Renal pelvis (tissue), 4 donors: ENCODE data around the gene IPP. TPM values are rescaled to one million over a fixed set of nuclear protein-coding genes. Genes with fewer than 3 reads are reported as not detected.
"Not testable (repeated sequence)": the region's sequence is repeated elsewhere in the genome, so short reads cannot be mapped to it uniquely, and the experiment has no call there.

Source experiments
- DNase-seq: peaks from one replicate; pipeline ENCODE4 v3.0.0-alpha.2; 2013
- polyA plus RNA-seq, 3 donors: library from polyadenylated mRNA; unstranded; fragments of 120-200 nt; gene quantifications; one replicate each; pipeline ENCODE4 v1.2.1, GENCODE V29; 2013; ENCODE audit not compliant: insufficient read length in 3 of 3

Gene IPP
- polyA plus RNA-seq, 3 donors = 23.4 to 34.5 (median 29.7) TPM

DNA sequence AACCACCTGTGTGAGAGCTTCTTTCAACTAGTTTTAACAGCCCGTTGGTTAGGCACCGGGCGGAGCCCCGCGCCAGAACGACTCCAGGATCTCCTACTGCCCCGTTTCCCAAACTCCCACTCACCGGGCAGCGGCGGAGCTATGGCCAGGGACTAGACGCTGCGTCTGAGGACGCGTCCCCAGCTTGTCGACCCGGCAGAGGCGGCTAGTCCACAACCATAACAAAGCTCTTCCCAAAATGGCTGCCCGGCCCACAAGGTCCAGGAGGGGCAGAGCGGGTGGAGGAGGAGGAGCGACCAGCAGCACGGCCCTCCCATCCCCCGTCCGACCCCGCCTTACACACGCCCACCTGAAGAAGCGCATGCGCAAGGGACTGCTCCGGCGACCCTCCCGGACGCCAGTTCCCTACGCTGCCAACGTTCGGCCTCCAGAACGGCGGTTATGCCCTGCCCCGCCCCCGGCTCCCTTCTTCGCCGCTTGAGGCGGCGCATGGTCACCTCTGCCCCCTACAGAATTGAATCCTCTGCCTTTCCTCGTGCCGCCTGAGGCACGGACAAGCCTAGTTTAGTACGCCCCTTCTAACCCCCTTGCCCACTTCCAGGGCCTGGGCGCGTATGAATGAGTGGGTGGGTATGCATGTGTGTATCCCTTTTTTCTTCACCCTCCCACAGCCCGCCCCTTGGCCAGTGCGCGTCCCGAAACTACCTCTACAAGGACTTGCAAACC, 64.0 kb downstream of the IPP start, which contains the start of gene GPBP1L1:
Gene GPBP1L1 (minus strand): TSS at position 246 of the 726 bp plus-strand sequence. CDS start 27,446 bp downstream, outside the sequence.
- DNase-seq = peak; percentile 96

DNA sequence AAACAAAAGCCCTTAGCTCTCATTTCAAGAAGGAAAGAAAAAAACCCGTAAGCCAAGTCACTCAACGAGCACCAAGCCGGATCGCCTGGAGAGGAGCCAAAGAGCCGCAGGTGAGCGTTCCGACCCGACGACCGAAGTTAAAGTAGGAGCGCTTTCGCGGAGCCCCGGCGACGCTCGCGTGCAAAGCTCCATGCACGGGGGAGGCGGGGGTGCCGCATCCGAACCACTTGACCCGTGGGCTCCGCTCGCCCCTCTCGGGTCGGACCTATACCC, 64.5 kb downstream of the IPP start:
- DNase-seq = peak; percentile 69

DNA sequence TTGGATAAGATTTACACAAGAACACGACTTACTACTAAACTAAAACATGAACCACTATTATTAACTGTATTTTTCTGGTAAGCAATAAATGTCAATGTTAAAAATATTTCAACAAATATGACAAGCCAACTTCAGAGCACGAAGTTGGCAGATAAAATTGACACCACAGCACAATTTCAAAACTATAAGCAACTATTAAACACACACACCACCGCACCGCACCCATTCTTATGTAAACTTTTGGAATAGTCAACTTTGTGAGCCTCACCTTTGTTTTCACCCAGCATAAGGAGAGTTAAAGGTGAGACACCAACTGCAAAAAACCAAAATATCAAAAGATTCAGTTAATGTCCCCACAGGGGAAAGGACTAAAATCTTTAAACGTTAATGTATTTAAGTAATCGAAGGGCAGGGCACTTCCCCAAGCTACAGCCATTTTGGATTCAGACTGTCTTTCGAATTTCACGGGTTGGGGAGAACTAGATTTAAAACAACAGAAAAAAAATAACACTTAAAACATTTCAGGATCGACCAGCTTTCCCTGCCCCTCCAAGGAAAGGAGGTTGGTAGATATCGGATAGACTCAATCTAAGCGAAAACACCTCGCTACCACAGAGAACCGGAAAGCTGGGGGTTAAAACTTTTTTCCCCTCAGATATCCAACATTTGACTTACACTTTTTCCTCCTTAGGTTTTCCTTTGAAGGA, 65.0 kb downstream of the IPP start:
- peak; percentile 26 for DNase-seq

DNA sequence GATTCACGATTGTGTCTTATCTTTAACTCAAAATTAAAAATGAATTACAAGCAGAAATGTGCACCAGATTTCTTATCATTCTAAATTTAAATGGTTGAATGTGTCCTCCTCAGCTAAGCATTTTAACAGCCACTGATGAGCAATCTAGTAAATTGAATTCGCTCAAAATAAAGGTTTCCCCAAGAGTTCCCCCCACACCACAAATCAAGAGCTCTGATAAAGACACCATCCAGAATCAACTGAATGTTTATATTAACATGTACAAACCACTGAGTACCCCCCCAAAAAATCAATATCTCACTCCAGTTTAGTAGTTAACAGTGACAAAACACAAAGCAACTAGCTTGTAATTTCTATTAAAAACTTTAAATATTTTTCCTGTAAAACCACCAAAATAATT, 66.1 kb downstream of the IPP start:
- no peak for DNase-seq

DNA sequence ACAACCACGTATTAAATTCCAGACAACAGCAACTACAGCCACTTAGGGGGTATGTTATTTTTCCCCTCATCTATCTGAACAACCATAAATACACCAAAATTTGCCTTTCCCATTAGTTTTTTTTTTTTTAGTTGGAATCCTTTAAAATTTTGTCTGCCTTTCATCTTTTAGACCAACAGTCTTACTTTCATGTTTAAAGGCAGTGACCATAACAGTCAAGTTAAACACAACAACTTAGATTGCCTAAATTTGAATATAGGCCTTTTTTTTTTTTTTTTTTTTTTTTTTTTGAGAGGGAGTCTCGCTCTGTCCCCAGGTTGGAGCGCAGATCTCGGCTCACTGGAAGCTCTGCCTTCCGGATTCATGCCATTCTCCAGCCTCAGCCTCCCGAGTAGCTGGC, 67.5 kb downstream of the IPP start:
- no peak for DNase-seq

DNA sequence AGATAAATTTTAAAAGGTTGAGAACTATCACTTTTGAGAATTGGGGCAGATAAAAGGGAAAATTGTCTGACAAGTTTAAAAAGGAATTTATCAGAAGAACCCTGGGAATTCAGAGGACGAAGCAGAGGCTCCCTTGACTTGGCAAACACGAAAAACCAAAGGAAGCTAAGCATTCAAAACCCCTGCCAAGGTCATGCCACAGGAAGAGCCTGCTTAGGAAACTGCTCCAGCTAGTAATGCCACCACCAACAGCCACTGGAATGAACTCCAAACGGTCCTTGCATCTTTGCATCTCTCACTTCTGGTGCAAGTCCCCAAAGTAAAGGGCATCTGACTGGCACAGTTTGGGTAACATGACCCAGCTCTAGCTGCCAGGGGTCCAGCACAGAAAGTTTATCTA, 71.3 kb downstream of the IPP start:
- no peak for DNase-seq

DNA sequence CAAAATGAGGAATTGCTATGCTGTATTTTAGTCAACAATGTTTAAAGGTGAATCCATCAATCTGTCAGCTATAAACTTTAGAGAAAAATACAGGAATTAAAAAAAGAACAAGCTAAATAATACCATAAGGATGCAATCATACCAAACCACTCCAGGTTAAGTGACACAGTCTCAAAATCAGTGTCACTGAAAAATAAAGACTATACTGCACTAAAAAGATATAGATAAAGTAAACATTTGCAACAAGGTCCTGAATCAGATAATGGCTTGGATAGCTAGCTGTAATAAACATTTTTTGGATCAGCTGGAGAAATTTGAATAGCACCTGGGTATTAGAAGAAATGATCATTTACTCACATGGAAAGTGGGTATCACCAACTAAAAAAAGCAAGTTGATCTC, 72.0 kb downstream of the IPP start:
- no peak for DNase-seq

DNA sequence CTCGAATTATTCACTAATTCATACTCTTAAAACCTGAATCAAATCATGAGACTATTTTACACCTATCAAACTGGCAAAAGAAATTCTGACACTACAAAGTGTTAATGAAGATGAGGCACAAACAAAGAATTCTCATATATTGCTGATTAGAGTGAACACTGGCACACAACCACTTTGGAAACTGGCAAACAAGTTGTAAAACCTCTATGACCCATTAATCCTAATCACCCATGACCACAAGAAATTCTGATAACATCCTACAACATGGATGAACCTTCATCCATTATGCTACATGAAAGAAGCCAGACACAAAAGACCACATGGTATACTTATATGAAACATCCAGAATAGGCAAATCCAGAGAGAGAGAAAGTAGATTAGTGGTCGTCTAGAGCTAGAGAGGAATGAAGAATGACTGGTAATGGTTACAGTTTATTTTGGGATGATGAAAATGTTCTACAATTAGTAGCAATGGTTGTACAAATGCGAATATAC, 72.7 kb downstream of the IPP start:
- DNase-seq = no peak

DNA sequence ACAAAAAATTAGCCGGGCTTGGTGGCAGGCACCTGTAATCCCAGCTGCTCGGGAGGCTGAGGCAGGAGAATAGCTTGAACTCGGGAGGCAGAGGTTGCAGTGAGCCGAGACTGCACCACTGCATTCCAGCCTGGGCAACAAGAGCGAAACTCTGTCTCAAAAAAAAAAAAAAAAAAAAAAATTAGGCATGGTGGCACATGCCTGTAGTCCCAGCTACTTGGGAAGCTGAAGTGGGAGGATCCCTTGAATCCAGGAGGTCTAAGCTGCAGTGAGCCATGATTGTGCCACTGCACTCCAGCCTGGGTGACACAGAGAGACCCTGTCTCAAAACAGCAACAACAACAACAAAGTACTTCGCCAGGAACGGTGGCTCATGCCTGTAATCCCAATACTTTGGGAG, 73.9 kb downstream of the IPP start:
- not testable (repeated sequence) for DNase-seq

DNA sequence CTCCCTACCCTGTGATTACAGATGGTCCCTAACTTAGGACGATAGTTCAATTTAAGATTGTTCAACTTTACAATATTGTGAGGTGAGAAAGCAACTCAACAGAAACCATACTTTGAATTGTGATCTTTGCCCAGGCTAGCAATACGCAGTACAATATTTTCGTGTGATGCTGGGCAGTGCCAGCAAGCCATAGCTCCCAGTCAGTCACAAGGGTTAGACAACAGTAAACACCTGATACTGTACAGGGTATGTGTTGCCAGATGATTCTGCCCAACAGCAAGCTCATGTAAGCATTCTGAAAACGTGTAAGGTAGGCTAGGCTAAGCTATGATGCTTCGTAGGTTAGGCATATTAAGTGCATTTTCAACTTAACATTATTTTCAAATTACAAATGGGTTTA, 76.0 kb downstream of the IPP start:
- DNase-seq = no peak

DNA sequence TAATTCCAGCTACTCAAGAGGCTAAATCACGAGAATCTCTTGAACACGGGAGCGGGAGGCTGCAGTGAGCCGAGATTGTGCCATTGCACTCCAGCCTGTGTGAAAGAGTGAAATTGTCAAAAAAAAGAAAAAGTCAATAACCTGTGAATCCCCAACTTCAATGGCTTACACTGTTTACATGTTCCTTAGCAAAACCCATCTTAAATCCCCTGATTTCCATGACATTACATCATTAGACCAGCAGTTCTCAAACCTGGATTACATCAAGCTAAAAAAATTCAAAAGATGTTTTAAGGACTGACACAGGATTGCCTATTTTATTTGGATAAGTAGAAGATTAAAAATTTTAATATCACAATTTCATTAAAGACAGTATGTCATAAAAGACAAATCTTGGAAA, 76.5 kb downstream of the IPP start:
- DNase-seq = no peak

DNA sequence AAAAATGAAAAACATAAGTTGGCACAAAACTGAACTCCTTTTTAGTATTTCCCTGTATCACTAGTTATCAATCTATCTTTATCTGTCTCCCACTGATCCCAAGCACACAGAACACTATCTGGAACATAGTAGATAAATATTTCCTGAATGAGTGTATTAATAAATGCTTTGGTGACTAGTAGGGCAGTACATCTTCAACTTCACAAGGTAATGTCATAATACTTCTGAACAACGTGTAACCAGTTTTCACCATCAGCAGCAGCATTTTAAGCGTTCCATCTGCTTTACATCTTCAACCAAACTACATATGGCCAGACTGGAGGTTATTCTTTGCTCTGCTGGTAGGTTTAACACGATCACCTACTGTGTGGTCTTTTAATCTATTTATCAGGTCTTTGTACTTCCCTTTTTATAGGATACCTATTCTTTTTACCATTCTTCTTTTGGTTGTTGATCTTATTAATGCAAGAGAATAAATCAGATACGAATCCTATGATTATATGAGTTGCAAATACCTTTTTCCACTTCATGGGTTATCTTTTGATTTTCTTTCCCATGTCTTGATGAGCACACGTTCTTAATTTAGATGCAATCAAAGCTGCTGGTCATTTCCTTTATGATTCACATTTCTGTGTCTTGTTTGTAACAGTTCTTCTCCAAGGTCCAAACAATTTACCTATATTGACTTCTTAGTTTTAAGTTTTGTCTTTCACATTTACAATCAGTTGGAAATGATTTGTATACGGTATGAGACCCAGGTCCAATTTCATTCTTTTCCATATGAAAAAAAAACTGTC, 80.4 kb downstream of the IPP start:
- no peak for DNase-seq

DNA sequence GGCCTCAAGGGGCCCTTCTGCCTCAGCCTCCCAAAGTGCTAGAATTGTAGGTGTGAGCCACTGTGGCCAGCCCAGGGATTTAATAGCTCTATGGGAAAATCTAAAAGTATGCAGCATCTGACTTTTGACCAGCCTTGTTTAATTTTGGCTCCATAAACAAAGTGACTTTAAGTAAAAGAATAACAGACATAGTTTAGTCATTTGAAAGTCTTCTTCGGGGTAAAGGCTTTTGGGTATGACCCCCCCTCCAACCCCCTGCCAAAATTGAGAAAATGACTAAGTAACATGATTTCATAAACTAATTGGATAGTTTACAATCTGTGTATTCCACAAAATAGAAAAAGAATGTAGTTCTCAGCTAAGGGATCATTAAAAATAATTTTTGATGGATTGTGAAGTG, 81.1 kb downstream of the IPP start:
- no peak for DNase-seq

DNA sequence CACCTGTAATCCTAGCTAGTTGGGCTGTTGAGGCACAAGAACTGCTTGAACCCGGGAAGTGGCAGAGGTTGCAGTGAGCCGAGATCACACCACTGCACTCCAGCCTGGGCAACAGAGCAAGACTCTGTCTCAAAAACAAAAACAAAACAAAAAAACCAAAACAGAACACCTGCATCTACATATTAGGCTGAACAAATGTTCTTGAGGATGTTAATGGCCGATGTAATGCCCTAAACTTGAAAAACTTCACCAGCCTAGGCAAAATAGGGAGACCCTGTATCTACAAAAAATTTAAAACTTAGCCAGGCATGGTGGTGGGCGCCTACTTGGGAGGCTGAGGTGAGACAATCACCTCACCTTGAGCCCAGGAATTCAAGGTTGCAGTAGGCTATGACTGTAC, 81.9 kb downstream of the IPP start:
- no peak for DNase-seq

DNA sequence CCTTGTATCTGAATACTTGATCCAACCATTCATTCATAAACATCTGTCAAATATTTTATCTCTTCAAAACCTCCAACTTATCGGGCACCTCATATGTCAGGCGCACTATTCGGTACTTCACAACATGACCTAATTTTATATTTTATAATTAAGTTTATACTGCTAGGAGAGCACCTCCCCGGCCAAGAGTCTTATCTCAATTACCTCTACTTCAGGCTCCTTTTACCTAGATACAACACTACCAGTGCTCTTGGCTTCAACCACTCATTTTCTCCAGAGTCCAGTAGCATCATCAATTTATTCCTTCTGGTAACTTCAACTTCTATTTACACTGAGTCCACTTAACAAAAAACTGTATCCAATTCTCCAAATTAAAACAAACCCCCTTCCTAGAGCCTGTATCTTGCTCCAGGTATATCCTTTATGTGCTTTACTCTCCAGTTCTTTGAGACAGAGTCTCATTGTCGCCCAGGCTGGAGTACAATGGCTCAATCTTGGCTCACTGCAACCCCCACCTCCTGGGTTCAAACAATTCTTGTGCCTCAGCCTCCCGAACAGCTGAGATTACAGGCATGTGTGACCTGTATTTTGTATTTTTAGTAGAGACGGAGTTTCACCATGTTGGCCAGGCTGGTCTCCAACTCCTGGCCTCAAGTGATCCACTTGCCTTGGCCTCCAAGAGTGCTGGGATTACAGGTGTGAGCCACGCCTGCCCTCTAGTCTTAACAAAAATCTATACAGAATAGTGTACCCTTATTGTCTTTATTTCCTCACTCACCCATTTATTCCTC, 82.9 kb downstream of the IPP start:
- DNase-seq = no peak

DNA sequence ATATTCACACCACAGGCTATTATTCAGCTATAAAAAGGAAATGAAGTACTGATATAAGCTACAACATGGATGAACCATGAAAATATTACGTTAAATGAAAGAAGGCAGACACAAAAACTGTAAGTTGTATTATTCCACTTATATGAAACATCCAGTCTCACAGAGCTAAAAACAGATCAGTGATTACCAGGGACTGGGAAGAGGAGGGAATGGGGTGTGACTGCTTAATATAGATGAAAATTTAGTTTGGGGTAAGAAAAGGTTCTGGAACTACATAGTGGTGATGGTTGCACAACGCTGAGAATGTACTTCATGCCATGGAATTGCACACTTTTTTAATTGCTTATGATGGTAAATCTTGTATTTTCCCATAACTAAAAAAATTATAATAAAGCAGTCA, 83.6 kb downstream of the IPP start:
- DNase-seq = no peak

DNA sequence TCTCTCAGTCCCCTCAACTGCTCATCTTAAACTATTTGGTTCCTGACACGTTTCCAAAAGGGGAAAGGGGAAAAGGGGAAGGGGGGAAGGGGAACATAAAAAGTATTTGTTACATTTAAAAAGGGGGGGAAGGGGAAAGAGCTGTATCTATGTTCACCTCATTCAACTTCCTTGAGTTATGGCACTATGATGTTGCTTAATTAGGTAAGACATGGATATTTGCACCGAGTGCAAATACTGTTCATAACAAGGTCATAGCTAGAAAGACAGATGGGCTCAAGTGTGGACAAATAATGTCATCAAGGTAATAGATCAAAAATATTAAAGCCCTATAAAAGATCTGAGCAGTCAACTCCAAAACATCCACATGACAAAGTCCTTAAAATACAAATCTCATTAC, 90.1 kb downstream of the IPP start:
- DNase-seq = no peak

DNA sequence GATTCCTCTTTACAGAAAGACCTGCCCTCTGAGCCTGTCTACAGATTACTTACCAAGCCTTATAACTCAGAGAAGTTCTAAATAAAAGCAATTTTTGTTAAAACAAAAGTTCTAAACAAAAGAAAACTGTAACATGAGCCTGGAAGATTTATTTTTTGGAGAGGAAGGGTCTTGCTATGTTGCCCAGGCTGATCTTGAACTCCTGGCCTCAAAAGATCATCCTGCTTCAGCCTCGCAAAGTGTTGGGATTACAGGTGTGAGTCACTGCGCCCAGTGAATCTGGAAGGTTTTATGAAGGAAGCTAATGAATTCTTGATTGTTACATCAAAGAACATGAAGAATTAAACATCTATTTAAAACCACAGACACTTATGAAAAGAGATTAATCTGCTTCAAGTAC, 91.2 kb downstream of the IPP start:
- DNase-seq = no peak

DNA sequence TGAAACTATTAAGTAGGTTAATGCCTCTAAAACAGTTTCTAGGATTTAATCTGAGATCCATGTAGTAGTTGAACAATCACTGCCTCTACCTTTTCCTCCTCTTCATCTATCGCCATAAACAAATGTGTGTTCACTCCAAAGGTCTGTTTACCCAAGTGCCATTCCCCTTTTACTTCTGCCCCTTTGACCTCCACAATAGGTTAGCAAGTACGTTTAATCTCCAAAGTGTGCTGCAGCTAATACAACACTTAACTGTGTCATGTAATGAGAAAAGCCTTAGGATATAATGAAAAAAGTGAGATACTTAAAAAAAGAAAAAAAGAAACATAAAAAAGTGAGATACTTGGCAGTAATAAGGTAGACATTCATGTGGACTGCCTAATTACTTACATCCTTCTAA, 92.3 kb downstream of the IPP start:
- no peak for DNase-seq

DNA sequence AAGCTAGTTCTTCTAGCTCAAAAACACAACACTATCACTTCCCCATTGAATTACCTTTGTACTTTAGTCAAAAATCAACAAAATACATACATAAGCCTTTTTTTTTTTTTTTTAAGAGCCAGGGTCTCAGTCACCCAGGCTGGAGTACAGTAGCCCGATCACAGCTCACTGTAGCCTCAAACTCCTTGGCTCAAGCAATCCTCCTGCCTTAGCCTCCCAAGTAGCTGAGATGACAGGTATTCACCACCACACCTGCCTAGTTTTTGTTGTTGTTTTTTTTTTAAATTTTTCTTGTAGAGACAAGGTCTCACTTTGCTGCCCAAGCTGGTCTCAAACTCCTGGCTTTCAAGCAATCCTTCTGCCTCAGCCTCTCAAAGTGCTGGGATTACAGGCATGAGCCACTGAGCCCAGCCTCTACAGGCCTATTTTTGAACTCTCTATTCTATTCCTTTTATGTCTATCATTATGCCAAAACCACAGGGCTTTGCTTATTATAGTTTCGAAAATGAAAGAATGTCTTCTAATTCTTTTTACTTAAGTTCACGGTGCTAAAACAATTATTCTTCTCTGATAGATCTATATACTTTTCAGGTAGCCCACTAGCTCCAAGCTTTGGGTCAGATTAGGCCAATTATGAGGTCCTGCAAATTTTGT, 93.8 kb downstream of the IPP start:
- DNase-seq = no peak

DNA sequence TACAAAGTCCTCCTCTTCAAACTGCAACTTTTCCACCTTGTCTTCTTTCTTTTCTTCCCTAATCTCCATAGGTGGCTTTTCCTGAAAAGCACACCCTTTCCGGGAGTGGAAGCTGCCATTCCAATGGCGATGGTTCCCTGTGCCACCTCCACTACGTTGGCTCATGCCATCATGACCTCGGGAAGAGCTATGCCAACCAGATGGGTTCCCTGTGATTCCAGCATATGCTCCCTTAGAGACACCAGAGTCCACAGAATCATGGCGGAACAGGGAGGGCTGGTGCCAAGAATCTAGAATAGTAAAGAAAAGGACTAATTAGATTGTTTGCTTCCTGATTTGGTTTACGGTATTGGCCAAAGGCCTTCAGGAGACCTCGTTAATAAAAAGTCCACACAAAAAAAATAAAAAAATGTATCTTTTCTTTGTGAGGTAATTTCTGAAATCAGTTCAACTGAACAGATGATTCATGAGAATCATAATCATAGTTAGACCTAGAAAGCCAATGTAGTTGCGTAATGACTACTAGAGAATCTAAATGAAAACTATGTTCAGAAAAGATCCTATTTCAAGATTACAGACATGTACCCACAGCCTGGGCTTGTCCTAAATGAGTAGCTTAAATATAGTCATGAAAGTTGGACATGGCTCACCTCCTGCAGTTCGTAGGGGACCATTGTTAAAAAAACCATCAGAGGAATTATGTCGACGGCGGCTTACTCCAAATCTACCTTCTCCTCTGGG, 95.7 kb downstream of the IPP start:
- no peak for DNase-seq
